Cortex of kidney (tissue), 1 donor: ENCODE results near the gene SHC2.

ENCODE experiments used
- DNase-seq: peaks from one replicate; lab custom pipeline; 2025; lab: John Stamatoyannopoulos, UW

SHC2 gene

GRCh38 chr19:371501-372168 lies 89.2 kb downstream of the SHC2 start:
- DNase-seq, result no peak

GRCh38 chr19:370641-371330 lies 90.0 kb downstream of the SHC2 start:
- DNase-seq, result no peak

DNA sequence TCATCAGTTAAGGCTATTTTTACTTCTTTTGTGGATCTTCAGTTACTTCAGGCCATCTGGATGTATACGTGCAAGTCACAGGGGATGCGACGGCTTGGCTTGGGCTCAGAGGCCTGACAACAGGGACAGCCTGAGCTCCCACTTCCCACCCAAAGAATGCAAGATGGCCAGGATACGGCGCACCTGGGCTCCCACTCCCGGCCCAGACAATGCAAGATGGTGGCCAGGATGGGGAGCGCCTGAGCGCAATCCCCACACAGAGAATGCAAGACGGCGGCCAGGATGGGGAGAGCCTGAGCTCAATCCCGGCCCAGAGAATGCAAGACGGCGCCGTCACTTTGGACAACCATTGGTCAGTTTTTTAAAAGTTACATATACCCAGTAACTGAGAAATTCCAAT lies 91.0 kb downstream of the SHC2 start:
- DNase-seq, result no peak

DNA sequence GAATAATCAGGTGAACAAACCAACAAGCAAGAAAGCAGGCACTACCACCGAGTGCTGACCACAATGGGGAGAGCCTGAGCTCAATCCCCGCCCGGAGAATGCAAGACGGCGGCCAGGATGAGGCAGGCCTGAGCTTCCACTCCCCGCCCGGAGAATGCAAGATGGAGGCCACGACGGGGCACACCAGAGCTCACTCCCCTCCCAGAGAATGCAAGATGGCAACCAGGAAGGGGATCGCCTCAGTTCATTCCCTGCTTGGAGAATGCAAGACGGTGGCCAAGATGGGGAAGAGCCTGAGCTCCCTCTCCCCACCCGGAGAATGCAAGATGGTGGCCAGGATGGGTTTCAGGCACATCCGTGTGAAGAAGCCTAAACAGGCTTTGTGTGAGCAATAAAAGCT lies 91.6 kb downstream of the SHC2 start:
- DNase-seq, result no peak

- no peak for DNase-seq
Measured at GRCh38 chr19:368630-369024, 92.2 kb downstream of the SHC2 start.

DNA sequence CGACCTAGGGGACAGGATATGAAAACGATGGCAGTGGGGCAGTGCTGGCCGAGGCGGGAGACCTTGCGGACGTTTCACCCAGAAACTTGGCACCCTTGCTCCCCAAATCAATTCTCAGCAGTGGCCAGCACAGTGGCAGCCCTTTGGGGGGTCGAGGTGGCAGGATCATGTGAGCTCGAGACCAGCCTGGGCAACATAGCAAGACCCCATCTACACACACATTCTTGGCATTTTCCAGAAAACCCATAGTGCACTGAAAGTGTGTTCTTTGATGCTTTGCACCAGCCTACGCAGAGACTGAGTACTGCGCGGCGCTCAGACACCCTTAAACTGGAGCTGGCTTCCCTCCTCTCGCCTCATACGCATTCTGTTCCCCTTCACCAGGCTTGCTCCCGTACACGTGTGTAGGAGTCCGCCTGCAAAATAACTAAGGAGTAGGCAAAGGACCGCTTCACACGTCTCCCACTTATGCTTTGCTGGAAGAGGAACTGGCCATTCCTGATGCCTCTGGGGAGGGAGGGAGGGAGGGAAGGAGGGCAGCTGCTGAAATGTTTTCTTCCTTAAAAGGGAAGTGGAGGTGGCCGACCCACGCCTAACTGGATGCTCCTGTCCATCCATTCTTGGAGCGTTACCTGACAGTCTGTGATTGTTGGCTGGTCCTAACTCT lies 92.7 kb downstream of the SHC2 start:
- DNase-seq, result no peak

GRCh38 chr19:367561-367960 lies 93.3 kb downstream of the SHC2 start:
- no peak for DNase-seq

GRCh38 chr19:366951-367350 lies 93.9 kb downstream of the SHC2 start:
- no peak for DNase-seq
